ENCODE results near the gene ENPP1.

The ENPP1 gene

DNA sequence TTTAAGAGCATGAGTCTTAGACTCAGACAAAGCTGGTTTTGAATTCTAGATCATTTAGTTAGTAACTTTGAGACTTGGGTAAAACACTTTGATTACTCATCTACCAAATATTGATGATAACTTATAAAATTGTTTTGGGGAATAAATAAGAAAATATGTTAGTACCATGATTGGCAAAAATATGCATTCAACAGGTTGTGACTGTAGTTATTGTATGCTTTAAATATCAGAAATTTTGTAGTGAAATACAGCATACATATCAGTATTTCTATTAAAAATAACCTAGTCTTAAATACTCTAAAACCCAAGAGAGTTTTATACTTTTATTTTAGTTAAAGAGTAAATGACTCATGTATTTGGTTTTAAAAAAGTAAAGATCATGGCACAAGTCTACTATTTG is 68.7 kb downstream of the ENPP1 start:
- DNase-seq (ENCODE audit: low read depth) = no peak
- TF ChIP-seq, protein P1, sequence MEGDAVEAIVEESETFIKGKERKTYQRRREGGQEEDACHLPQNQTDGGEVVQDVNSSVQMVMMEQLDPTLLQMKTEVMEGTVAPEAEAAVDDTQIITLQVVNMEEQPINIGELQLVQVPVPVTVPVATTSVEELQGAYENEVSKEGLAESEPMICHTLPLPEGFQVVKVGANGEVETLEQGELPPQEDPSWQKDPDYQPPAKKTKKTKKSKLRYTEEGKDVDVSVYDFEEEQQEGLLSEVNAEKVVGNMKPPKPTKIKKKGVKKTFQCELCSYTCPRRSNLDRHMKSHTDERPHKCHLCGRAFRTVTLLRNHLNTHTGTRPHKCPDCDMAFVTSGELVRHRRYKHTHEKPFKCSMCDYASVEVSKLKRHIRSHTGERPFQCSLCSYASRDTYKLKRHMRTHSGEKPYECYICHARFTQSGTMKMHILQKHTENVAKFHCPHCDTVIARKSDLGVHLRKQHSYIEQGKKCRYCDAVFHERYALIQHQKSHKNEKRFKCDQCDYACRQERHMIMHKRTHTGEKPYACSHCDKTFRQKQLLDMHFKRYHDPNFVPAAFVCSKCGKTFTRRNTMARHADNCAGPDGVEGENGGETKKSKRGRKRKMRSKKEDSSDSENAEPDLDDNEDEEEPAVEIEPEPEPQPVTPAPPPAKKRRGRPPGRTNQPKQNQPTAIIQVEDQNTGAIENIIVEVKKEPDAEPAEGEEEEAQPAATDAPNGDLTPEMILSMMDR (IDR thresholded peaks at IDR 0.05; ENCODE audit: low read depth, low read length, missing control alignments) = no peak

DNA sequence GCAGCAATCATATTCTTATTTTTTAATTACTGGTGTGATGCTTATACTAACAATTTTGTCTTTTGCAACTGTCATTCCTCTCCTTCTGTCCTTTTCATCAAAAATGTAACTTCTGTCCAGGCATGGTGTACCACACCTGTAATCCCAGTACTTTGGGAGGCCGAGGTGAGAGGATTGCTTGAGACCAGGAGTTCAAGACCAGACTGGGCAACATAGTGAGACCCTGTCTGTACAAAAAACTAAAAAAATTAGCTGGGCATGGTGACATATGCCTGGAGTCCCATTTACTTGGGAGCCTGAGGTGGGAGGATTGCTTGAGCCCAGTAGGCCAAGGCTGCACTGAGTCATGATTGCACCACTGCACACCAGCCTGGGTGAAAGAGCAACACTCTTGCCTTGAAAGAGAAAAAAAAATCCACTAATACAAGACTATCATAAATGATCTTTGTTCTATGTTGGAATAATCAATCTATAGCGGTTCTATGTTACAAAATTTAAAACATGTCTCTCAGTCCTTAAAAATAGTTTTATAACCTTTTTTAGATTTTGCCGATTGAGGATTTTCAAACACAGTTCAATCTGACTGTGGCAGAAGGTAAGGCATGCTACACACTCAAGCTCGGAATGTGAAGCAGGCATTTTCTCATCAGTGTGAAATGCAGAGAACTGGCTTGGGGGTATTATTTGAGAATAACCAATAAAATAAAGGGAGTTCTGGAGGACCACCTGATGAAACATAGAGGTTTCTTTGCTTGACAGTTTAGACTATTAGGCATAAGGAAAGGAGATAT is 70.4 kb downstream of the ENPP1 start:
- no peak for DNase-seq (ENCODE audit: low read depth)
- no peak overlapping the region for H3K4me3 ChIP-seq (ENCODE audit: low read depth, low read length)
- TF ChIP-seq, protein P1 (IDR thresholded peaks at IDR 0.05; ENCODE audit: low read depth, low read length, missing control alignments) = no peak

More for the DNA sequence above, 68.7 kb downstream of the ENPP1 start:
- H3K4me3 ChIP-seq (ENCODE audit: low read depth, low read length) = no peak overlapping the region

DNA sequence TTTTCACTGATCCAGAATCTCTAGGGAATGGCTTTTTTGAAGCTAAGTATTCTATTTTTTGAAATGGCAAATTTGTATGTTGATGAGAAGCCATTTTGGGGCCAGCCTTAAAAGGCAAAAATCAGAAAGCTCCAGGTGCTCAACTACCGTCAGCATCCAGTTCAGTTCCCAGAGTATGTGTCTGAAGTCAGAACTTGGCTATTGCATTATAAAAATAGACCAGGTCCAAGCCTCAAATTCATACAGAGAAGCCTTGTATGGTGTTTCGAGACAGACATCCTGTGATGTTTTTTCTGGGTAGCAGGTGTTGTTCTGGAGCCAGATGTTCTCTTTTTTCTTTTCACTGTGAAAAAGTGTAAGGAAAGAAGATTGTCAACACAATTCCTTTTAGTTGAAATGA is 75.2 kb downstream of the ENPP1 start:
- DNase-seq (ENCODE audit: low read depth) = no peak
- no peak overlapping the region for H3K4me3 ChIP-seq (ENCODE audit: low read depth, low read length)
- TF ChIP-seq, protein P1 (IDR thresholded peaks at IDR 0.05; ENCODE audit: low read depth, low read length, missing control alignments) = no peak

DNA sequence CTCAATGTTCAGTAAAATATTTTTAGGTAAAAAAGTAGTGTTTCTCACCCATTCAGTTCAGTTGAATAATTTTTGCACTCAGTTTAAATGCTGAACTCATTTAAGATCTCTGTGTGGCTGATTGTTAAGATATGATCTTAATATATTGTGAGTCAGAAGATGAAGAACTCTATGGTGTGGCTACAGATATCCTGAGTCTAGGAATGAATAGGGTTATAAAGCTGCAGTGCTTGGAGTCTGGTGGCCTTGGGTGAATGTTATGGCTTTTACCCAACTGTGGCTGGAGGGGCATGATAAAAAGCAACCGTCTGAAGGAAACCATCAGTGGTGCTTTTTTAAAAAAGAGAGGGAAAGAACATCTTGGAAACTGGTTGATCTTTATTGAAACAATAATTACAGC is 77.4 kb downstream of the ENPP1 start:
- no peak for DNase-seq (ENCODE audit: low read depth)
- H3K4me3 ChIP-seq (ENCODE audit: low read depth, low read length) = no peak overlapping the region
- TF ChIP-seq, protein P1 (IDR thresholded peaks at IDR 0.05; ENCODE audit: low read depth, low read length, missing control alignments) = no peak

DNA sequence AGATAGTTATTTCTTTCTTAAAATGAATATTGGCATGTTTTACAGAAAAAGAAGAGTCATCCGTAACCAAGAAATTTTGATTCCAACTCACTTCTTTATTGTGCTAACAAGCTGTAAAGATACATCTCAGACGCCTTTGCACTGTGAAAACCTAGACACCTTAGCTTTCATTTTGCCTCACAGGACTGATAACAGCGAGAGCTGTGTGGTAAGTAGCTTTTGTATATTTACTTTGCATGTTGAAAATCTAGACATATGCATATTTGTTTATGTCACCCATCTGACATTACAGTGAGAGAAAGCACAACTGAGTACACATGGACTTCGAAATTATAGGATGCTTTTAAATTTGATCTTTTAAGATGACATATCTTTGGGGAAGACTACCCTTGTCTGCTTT is 78.7 kb downstream of the ENPP1 start:
- DNase-seq (ENCODE audit: low read depth) = no peak
- TF ChIP-seq, protein P1 (IDR thresholded peaks at IDR 0.05; ENCODE audit: low read depth, low read length, missing control alignments) = no peak
- H3K4me3 ChIP-seq (ENCODE audit: low read depth, low read length) = no peak overlapping the region

DNA sequence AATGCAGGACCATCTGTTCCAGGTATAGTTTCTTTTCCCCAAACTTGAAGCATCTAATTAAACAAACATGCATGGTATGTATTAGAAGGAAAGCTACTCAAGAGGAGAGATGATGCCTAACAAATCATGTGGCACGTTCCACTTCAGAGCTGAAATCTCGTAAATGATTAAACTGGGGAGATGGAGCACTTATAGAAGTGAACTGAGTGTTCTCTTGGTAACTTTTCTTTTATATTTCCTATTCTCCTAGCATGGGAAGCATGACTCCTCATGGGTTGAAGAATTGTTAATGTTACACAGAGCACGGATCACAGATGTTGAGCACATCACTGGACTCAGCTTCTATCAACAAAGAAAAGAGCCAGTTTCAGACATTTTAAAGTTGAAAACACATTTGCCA is 82.3 kb downstream of the ENPP1 start:
- TF ChIP-seq, protein P1 (IDR thresholded peaks at IDR 0.05; ENCODE audit: low read depth, low read length, missing control alignments) = no peak
- DNase-seq (ENCODE audit: low read depth) = no peak
- H3K4me3 ChIP-seq (ENCODE audit: low read depth, low read length) = no peak overlapping the region

DNA sequence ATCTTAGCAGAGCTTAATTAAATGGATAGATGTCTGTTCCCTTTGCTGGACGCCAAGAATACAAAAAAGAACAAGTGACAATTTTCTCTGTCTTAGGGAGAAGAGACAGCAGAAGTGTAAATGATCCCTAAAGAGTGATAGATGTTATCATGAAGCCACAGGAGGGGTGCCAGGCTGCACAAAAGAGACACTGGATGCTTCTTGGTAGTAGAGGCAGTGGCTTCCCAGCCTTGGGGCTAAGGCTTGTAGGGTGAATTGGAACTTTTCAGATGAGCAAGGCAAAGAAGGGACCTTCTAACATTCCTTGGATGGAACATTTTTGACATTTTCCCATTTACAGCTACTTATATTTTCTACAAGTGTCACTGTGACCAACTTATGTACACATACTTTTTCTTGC is 85.4 kb downstream of the ENPP1 start:
- no peak for DNase-seq (ENCODE audit: low read depth)
- TF ChIP-seq, protein P1 (IDR thresholded peaks at IDR 0.05; ENCODE audit: low read depth, low read length, missing control alignments) = no peak

More for the DNA sequence above, 85.4 kb downstream of the ENPP1 start:
- H3K4me3 ChIP-seq (ENCODE audit: low read depth, low read length) = no peak overlapping the region
